Fibroblast of mammary gland (primary cell): ENCODE results near the gene ARHGAP33.
"Not testable (repeated sequence)": the region's sequence is repeated elsewhere in the genome, so short reads cannot be mapped to it uniquely, and the experiment has no call there.

ENCODE experiments used
- DNase-seq: peaks from one replicate; pipeline ENCODE4 v3.0.0-alpha.2; 2010; ENCODE audit warnings: low read depth
- H3K4me3 ChIP-seq: 2 replicates; pipeline ENCODE4 v1.5.1; 2011; ENCODE audit warnings: low read depth, mild to moderate bottlenecking, low read length, moderate library complexity; ENCODE audit not compliant: control insufficient read depth
- TF ChIP-seq, protein P1 (sequence below): conservative IDR thresholded peaks from 2 replicates; pipeline ENCODE4 v1.5.1; 2011; ENCODE audit warnings: low read depth, low read length, inconsistent platforms; ENCODE audit not compliant: control insufficient read depth, insufficient read depth

The ARHGAP33 gene

DNA sequence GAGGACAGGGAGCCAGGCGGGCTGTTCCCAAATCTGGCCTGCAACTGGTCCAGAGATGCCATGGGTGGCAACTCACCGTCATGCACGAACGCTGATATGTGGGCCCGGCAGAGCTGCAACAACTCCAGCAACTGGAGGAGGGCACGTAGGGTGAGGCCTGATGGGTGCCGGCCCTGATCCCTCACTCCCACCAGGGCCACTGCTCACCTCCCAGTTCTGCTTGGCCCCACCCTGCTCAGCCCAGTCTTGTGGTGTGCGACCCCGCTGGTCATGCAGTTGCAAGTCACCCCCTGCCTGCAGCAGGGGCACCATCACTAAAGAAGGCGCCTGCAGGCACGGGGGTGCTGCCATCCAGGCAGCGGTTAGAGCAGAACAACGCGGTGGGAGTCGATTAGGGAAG lies 16.9 kb downstream of the ARHGAP33 start:
- TF ChIP-seq, protein P1, sequence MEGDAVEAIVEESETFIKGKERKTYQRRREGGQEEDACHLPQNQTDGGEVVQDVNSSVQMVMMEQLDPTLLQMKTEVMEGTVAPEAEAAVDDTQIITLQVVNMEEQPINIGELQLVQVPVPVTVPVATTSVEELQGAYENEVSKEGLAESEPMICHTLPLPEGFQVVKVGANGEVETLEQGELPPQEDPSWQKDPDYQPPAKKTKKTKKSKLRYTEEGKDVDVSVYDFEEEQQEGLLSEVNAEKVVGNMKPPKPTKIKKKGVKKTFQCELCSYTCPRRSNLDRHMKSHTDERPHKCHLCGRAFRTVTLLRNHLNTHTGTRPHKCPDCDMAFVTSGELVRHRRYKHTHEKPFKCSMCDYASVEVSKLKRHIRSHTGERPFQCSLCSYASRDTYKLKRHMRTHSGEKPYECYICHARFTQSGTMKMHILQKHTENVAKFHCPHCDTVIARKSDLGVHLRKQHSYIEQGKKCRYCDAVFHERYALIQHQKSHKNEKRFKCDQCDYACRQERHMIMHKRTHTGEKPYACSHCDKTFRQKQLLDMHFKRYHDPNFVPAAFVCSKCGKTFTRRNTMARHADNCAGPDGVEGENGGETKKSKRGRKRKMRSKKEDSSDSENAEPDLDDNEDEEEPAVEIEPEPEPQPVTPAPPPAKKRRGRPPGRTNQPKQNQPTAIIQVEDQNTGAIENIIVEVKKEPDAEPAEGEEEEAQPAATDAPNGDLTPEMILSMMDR, result no peak
- no peak for DNase-seq
- H3K4me3 ChIP-seq, result no peak overlapping the region

DNA sequence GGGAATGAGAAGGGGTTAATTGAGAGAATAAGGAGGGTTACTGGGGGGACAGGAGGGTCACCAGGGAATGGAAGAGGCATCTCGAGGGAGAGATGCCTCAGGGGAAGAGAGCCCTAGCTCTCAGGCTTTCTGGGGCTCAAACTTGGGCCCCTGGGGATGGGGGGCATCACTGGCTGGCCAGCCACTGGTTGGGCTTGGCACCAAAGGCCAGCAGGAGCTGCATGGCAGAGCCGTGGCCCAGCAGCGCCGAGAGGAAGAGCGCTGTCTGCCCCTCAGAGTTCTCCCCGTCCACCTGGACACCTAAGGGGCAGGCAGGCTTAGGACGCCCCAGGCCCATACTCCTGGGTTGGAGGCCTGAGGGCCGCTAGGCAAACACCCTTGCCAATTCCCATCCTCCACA lies 17.5 kb downstream of the ARHGAP33 start:
- no peak for DNase-seq
- TF ChIP-seq, protein P1, result no peak
- no peak overlapping the region for H3K4me3 ChIP-seq

GRCh38 chr19:35793381-35794165 lies 18.2 kb downstream of the ARHGAP33 start:
- peak; percentile 52 for DNase-seq
- H3K4me3 ChIP-seq, result no peak overlapping the region
- TF ChIP-seq, protein P1, result no peak

- H3K4me3 ChIP-seq, DNase-seq: not testable (repeated sequence)
These were observed 20.2 kb downstream of the ARHGAP33 start for GRCh38 chr19:35795564-35795963.

- no peak for DNase-seq
- H3K4me3 ChIP-seq, result no peak overlapping the region
- TF ChIP-seq, protein P1, result no peak
These were observed 21.5 kb downstream of the ARHGAP33 start for GRCh38 chr19:35796645-35797542.

GRCh38 chr19:35797663-35798062 lies 22.3 kb downstream of the ARHGAP33 start:
- no peak for DNase-seq
- TF ChIP-seq, protein P1, result no peak
- no peak overlapping the region for H3K4me3 ChIP-seq

GRCh38 chr19:35801828-35802227 lies 26.5 kb downstream of the ARHGAP33 start:
- no peak for DNase-seq
- TF ChIP-seq, protein P1, result no peak
- H3K4me3 ChIP-seq, result no peak overlapping the region
